A673 (cell line): Measurements from ENCODE around the gene ITSN1. TPM values are rescaled to one million over a fixed set of nuclear protein-coding genes. Genes with fewer than 3 reads are reported as not detected.
"Not testable (repeated sequence)": the region's sequence is repeated elsewhere in the genome, so short reads cannot be mapped to it uniquely, and the experiment has no call there.

Experiments
- BruUV-seq: library from RNA; stranded (reverse); fragments of 400-500 nt; replicated peaks from 2 replicates; lab custom pipeline; 2021; lab: Mats Ljungman, UMichigan
- CTCF ChIA-PET: fragments of 300-600 bp; sonication (Branson Sonifier 250); formaldehyde crosslinking; loops from one replicate; lab custom pipeline; 2022; ENCODE audit warnings: antibody characterized with exemption; lab: Charles Lee
- POLR2A ChIA-PET: fragments of 300-600 bp; sonication (Branson Sonifier 250); formaldehyde crosslinking; loops from one replicate; lab custom pipeline; 2022; ENCODE audit warnings: antibody characterized with exemption; ENCODE audit not compliant: low non-redundant PET; lab: Charles Lee
- DNase-seq: peaks from one replicate; pipeline ENCODE4 v3.0.0-alpha.2; 2015; ENCODE audit warnings: low spot score
- H3K27ac ChIP-seq: fragments of 200-600 bp; sonication (generic); 2 replicates; pipeline ENCODE4 v1.5.1; 2016; ENCODE audit warnings: mixed run types, low read depth, mild to moderate bottlenecking, mixed read lengths, antibody characterized with exemption, low read length; ENCODE audit not compliant: poor library complexity, severe bottlenecking
- H3K27me3 ChIP-seq: fragments of 200-600 bp; sonication (generic); replicated peaks from 2 replicates; pipeline ENCODE4 v1.6.1; 2017; ENCODE audit warnings: mixed run types, low read depth, mild to moderate bottlenecking, mixed read lengths, antibody characterized with exemption, low read length; ENCODE audit not compliant: insufficient read depth, poor library complexity
- H3K36me3 ChIP-seq: fragments of 200-600 bp; sonication (generic); 2 replicates; pipeline ENCODE4 v1.6.1; 2016; ENCODE audit warnings: mixed run types, mild to moderate bottlenecking, mixed read lengths, antibody characterized with exemption, low read length; ENCODE audit not compliant: insufficient read depth, poor library complexity, severe bottlenecking
- H3K4me1 ChIP-seq: fragments of 200-600 bp; sonication (generic); 2 replicates; pipeline ENCODE4 v1.6.1; 2017; ENCODE audit warnings: mixed run types, mild to moderate bottlenecking, mixed read lengths, antibody characterized with exemption, low read length; ENCODE audit not compliant: insufficient read depth, poor library complexity, severe bottlenecking
- H3K4me3 ChIP-seq: fragments of 200-600 bp; sonication (generic); 2 replicates; pipeline ENCODE4 v1.5.1; 2016; ENCODE audit warnings: low read depth, mixed run types, mild to moderate bottlenecking, mixed read lengths, low read length; ENCODE audit not compliant: poor library complexity, severe bottlenecking
- H3K9me3 ChIP-seq: fragments of 200-600 bp; sonication (generic); 2 replicates; pipeline ENCODE4 v1.6.1; 2016; ENCODE audit warnings: mixed run types, low read depth, mild to moderate bottlenecking, mixed read lengths, antibody characterized with exemption, low read length; ENCODE audit not compliant: poor library complexity, severe bottlenecking
- CTCF ChIP-seq: fragments of 300-800, 200-600 bp; sonication (generic); conservative IDR thresholded peaks from 2 replicates; pipeline ENCODE4 v1.5.1; 2017; ENCODE audit warnings: low read depth, mild to moderate bottlenecking, antibody characterized with exemption, low read length, moderate library complexity, mixed read lengths
- EZH2 ChIP-seq: fragments of 200-600 bp; sonication (generic); IDR thresholded peaks from 2 replicates; pipeline ENCODE4 v1.6.1; 2017; ENCODE audit warnings: borderline replicate concordance, low read depth, mild to moderate bottlenecking, mixed read lengths, antibody characterized with exemption, low read length; ENCODE audit not compliant: poor library complexity, severe bottlenecking
- intact Hi-C: fragments of 100-400 bp; cut with micrococcal nuclease; formaldehyde crosslinking; loops from one replicate; pipeline ENCODE4 v1.10.0; 2022; ENCODE audit not compliant: unreplicated experiment
- total RNA-seq: library from RNA; stranded (reverse); gene quantifications from 2 replicates; pipeline ENCODE4 v1.2.3, GENCODE V29; 2021

Gene ITSN1
- total RNA-seq, 1 experiment from 2014 or later, result 54.2 TPM

GRCh38 chr21:33859373-33860102 is 217.2 kb downstream of the ITSN1 start:
- no peaks in the 10 kb centered on the region for H3K27me3 ChIP-seq
- no peak for DNase-seq
- intact Hi-C loops, result no loop called here
- POLR2A ChIA-PET, result no interaction called here
- CTCF ChIA-PET, result no interaction called here
- H3K4me1 ChIP-seq, result no peaks in the 10 kb centered on the region
- H3K9me3 ChIP-seq, result no peaks in the 10 kb centered on the region
- no peak overlapping the region for H3K27ac ChIP-seq
- no peak overlapping the region for H3K4me3 ChIP-seq
- no peak for TF ChIP-seq EZH2
- TF ChIP-seq CTCF, result no peak
- BruUV-seq, result no TSS peak
- no peaks in the 10 kb centered on the region for H3K36me3 ChIP-seq

GRCh38 chr21:33860332-33860879 is 218.1 kb downstream of the ITSN1 start:
- intact Hi-C loops, result no loop called here
- no peak for DNase-seq
- Histone ChIP-seq H3K4me1 (no peaks in the 10 kb centered on the region), H3K4me3 (no peak overlapping the region), H3K27ac (no peak overlapping the region), H3K27me3 (no peaks in the 10 kb centered on the region), H3K36me3 (no peaks in the 10 kb centered on the region), H3K9me3 (no peaks in the 10 kb centered on the region)
- POLR2A ChIA-PET, result no interaction called here
- CTCF ChIA-PET, result no interaction called here
- no TSS peak for BruUV-seq
- TF ChIP-seq EZH2 (no peak), CTCF (no peak)

- no TSS peak for BruUV-seq
- intact Hi-C loops, result no loop called here
- H3K9me3 ChIP-seq, result no peaks in the 10 kb centered on the region
- H3K4me3 ChIP-seq, result no peak overlapping the region
- H3K36me3 ChIP-seq, result no peaks in the 10 kb centered on the region
- ChIA-PET CTCF (no interaction called here), POLR2A (no interaction called here)
- TF ChIP-seq EZH2 (no peak), CTCF (no peak)
- H3K27me3 ChIP-seq, result no peaks in the 10 kb centered on the region
- H3K4me1 ChIP-seq, result no peaks in the 10 kb centered on the region
- no peak overlapping the region for H3K27ac ChIP-seq
- DNase-seq, result no peak
These were observed 218.8 kb downstream of the ITSN1 start for GRCh38 chr21:33861125-33861524.

- POLR2A ChIA-PET, H3K9me3 ChIP-seq, CTCF ChIA-PET, H3K4me3 ChIP-seq, H3K36me3 ChIP-seq, H3K4me1 ChIP-seq, DNase-seq, BruUV-seq, H3K27ac ChIP-seq, intact Hi-C loops, H3K27me3 ChIP-seq: not testable (repeated sequence)
These were observed 220.9 kb downstream of the ITSN1 start for GRCh38 chr21:33863191-33863590.
